OCI-LY3 (cell line): ENCODE measurements around the gene C4A.
"Not testable (repeated sequence)": the region's sequence is repeated elsewhere in the genome, so short reads cannot be mapped to it uniquely, and the experiment has no call there.

Source experiments
- CTCF ChIP-seq: fragments of 200-600, 300-600 bp; sonication (generic); IDR thresholded peaks from 2 replicates; pipeline ENCODE4 v1.5.1; 2014; ENCODE audit warnings: antibody characterized with exemption, low read length, low read depth
- EZH2phosphoT487 ChIP-seq: fragments of 200-600 bp; shearing (Covaris generic); IDR thresholded peaks from 2 replicates; pipeline ENCODE4 v1.6.1; 2018; ENCODE audit warnings: antibody characterized with exemption, mixed run types, low read depth

GRCh38 chr6:31980998-31981397, 859 bp upstream of the C4A start:
- TF ChIP-seq EZH2phosphoT487, CTCF: not testable (repeated sequence)
